GM20000 (cell line): ENCODE results near the gene DIS3L2.

Experiments
- DNase-seq: peaks from one replicate; pipeline ENCODE4 v3.0.0; 2012; ENCODE audit warnings: low spot score
- TF ChIP-seq, protein P1 (sequence below): IDR thresholded peaks from 2 replicates; pipeline ENCODE4 v1.5.1; 2012; ENCODE audit warnings: mild to moderate bottlenecking, control low read depth; ENCODE audit errors: extremely low read depth, missing control alignments

Gene DIS3L2

DNA sequence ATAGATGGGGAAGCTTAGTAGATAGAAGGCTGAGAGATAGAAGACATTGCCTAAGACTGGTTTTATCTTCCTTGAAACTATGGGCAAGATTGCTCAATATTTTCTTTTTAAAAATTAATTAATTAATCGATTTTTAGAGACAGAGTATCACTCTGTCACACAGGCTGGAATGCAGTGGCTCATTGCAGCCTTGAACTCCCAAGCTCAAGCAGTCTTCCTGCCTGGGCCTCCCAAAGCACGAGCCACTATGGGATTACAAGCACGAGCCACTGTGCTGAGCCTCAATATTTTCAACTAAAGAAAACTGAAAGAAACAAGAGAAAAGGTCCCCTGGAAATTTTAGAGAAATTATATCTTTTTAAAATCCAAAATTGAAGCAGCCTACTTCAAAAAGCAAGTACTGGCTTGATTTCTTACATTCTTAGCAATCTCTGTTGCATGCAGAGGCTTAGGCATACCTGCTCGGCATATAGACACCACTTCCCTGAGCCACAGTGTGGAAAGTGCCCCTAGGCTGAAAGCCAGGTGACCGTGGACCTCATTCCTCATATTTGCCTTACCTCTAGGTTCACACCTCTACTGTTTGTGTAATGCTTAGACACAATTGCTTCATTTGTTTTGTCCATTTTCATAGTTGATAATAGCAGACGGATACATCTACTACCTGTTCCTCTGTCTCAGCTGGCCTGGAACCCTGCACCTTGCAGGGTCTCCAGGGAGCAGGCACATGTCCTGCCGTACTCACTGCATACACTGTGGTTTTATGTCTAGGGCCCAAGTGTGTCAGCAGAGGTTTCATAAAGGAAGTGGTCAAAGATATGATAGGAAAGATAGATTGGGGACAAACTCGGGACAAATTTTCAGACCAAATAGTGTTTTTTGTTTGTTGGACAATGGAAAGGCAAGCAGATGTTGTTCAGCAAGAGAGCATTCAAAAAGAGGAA lies 250.5 kb downstream of the DIS3L2 start:
- DNase-seq: no peak

GRCh38 chr2:232213176-232213575 lies 251.7 kb downstream of the DIS3L2 start:
- DNase-seq: no peak
- TF ChIP-seq, protein P1, sequence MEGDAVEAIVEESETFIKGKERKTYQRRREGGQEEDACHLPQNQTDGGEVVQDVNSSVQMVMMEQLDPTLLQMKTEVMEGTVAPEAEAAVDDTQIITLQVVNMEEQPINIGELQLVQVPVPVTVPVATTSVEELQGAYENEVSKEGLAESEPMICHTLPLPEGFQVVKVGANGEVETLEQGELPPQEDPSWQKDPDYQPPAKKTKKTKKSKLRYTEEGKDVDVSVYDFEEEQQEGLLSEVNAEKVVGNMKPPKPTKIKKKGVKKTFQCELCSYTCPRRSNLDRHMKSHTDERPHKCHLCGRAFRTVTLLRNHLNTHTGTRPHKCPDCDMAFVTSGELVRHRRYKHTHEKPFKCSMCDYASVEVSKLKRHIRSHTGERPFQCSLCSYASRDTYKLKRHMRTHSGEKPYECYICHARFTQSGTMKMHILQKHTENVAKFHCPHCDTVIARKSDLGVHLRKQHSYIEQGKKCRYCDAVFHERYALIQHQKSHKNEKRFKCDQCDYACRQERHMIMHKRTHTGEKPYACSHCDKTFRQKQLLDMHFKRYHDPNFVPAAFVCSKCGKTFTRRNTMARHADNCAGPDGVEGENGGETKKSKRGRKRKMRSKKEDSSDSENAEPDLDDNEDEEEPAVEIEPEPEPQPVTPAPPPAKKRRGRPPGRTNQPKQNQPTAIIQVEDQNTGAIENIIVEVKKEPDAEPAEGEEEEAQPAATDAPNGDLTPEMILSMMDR: no peak

More for the DNA sequence above, 250.5 kb downstream of the DIS3L2 start:
- TF ChIP-seq, protein P1: no peak

DNA sequence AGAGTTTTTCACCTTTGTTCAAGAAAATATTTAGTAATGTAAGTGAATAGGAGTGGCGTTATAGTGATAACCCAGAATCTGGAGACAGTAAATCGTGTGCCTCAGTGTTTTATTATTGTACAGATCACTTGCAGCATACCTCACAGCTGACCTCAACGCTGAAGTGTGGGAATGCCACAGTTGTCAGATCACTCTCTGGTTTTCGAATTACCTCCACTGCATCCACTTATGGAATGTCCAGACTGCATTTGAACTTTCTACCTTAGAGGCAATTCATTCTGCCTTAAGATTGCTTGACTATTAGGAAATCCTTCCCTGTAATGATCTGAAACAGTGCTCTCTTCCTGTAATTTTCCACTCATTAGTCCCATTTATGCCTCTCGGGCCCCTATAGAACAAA lies 252.5 kb downstream of the DIS3L2 start:
- TF ChIP-seq, protein P1: no peak
- DNase-seq: no peak

DNA sequence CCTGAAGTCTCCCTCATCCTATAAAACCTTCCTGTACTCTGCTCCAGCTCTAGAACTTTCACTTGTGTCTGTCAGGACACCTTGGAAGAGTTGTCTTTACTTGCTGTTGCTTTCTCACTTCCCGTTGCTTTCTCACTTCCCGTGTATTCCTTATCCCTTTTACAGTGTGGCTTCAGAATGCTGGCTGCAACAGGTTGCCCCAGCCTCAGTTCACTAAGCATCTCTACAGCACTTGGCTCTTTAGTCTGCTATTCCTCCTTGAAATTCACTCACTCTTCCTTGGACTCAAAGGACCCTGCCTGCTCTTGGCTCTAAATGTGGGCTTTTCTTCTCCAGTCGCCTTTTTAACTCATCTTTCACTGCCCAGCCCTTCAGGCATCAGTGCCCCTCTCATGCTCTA lies 254.5 kb downstream of the DIS3L2 start:
- TF ChIP-seq, protein P1: no peak
- no peak for DNase-seq

GRCh38 chr2:232218778-232219495 lies 257.4 kb downstream of the DIS3L2 start:
- no peak for DNase-seq
- TF ChIP-seq, protein P1: no peak

DNA sequence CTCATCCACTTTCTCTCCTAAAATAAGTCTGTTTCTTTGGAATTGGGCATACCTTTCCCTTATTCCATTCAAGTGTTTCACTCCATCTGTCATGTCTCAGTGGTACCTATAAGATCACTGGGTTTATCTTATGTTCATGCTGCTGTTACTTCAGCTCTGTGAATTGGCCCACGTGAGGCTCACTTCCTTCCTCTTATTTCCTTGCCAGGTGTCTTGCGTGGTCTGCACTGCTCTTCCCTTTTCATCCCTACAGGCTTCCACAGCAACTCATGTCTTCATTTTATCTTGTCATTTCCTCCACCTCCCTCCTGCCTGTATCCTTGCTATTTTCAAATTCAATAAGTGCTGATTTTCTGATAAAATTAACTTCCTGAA lies 258.0 kb downstream of the DIS3L2 start:
- no peak for DNase-seq
- TF ChIP-seq, protein P1: no peak

- TF ChIP-seq, protein P1: no peak
- DNase-seq: no peak
Measured at GRCh38 chr2:232219932-232220331, 258.4 kb downstream of the DIS3L2 start.
